Measurements from ENCODE around the gene CHST11.

DNA sequence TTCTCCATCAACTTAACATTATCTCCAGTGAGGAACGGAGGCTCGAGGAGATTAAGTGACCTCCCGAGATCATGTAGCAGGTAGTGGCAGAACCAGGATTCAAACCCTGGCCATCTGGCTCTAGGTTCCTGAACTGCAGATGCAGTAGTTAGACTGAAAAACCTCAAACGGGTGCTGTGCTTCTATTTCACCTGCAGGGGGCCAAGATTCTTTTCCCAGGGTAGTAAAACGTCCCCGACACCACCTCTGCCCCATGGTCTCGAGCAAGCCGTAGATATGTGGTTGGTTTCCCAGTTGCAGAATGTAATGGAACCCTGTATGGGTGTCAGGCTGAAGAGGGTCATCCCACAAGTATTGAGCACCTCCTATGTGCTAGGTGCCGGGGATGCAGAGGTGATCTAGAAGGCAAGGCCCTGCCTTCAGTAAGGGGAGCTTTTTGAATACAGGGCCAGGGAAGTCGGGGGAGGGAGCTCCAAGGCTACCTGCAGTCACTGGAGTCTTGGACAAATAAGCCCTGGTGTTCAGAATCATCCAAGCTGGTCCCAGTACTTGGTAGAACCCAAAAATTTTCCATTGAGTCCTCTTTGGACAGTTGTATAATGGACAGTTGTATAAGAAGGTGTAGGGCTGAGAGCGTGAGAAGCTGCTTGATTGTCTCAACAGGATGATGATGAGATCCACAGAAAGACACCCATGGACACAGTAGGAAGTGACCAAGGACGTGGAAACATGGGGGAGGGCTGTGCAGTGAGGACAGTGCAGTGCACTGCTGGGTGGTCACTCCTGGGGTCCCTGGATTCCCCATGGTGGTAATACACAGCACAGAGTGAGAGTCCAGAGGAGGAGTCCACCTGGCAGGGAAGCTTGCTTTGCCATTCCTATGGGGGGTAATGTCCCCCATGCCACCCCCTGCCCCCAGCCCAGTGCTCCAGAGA, 197.2 kb downstream of the CHST11 start:
- no peak for TF ChIP-seq YY1 (IDR thresholded peaks at IDR 0.05; ENCODE audit: insufficient read depth, insufficient read length)
- no peak for TF ChIP-seq SUZ12 (IDR thresholded peaks at IDR 0.05; ENCODE audit: extremely low read depth, insufficient read depth, insufficient read length)
- TF ChIP-seq ZNF274 (IDR thresholded peaks at IDR 0.05; ENCODE audit: low read depth, low read length), result no peak

Data from NT2/D1 (cell line).